DMS153 treated with DMSO at 0.1 percent for 48 hours (cell line): ENCODE results near the gene TKTL1.

ENCODE experiments used
- DNase-seq: peaks from one replicate; lab custom pipeline; 2025; ENCODE audit not compliant: unreplicated experiment; lab: John Stamatoyannopoulos, UW

Gene TKTL1

GRCh38 chrX:154308108-154308946 lies 12.7 kb downstream of the TKTL1 start:
- DNase-seq = peak; percentile 19

GRCh38 chrX:154309041-154309775 lies 13.6 kb downstream of the TKTL1 start:
- no peak for DNase-seq

- no peak for DNase-seq
Measured at GRCh38 chrX:154310616-154311536, 15.3 kb downstream of the TKTL1 start.

GRCh38 chrX:154312116-154312515 lies 16.5 kb downstream of the TKTL1 start:
- no peak for DNase-seq

GRCh38 chrX:154313147-154313546 lies 17.6 kb downstream of the TKTL1 start:
- no peak for DNase-seq

- DNase-seq = no peak
Measured at GRCh38 chrX:154315416-154315815, 19.8 kb downstream of the TKTL1 start.

- DNase-seq = no peak
Measured at GRCh38 chrX:154317391-154317995, 21.9 kb downstream of the TKTL1 start.

- no peak for DNase-seq
Measured at GRCh38 chrX:154320406-154320805, 24.8 kb downstream of the TKTL1 start.

- DNase-seq = no peak
Measured at GRCh38 chrX:154321152-154321551, 25.6 kb downstream of the TKTL1 start.

GRCh38 chrX:154321594-154321993 lies 26.0 kb downstream of the TKTL1 start:
- DNase-seq = no peak

GRCh38 chrX:154322890-154323289 lies 27.3 kb downstream of the TKTL1 start:
- no peak for DNase-seq

GRCh38 chrX:154323537-154323936 lies 27.9 kb downstream of the TKTL1 start:
- no peak for DNase-seq

- DNase-seq = no peak
Measured at GRCh38 chrX:154325541-154325940, 29.9 kb downstream of the TKTL1 start.

GRCh38 chrX:154327038-154327820 lies 31.6 kb downstream of the TKTL1 start:
- no peak for DNase-seq

- DNase-seq = no peak
Measured at GRCh38 chrX:154328646-154329045, 33.1 kb downstream of the TKTL1 start.

GRCh38 chrX:154329294-154329693 lies 33.7 kb downstream of the TKTL1 start:
- DNase-seq = peak; percentile 74

- DNase-seq = no peak
Measured at GRCh38 chrX:154332561-154332960, 37.0 kb downstream of the TKTL1 start.

GRCh38 chrX:154333116-154333515 lies 37.5 kb downstream of the TKTL1 start:
- no peak for DNase-seq

- no peak for DNase-seq
Measured at GRCh38 chrX:154333837-154334271, 38.3 kb downstream of the TKTL1 start.

GRCh38 chrX:154334496-154334895 lies 38.9 kb downstream of the TKTL1 start:
- DNase-seq = no peak
